ENCODE measurements around the gene TSPAN17.
"Not testable (repeated sequence)": the region's sequence is repeated elsewhere in the genome, so short reads cannot be mapped to it uniquely, and the experiment has no call there.

TSPAN17 gene

GRCh38 chr5:176682016-176682531 is 34.8 kb downstream of the TSPAN17 start:
- no peak for DNase-seq

- DNase-seq, result no peak
Measured at GRCh38 chr5:176685010-176685409, 37.7 kb downstream of the TSPAN17 start.

- DNase-seq, result no peak
Measured at GRCh38 chr5:176687247-176687646, 40.0 kb downstream of the TSPAN17 start.

GRCh38 chr5:176687881-176688280 is 40.6 kb downstream of the TSPAN17 start:
- DNase-seq, result no peak

- DNase-seq, result no peak
Measured at GRCh38 chr5:176690911-176691310, 43.6 kb downstream of the TSPAN17 start.

GRCh38 chr5:176691524-176691923 is 44.2 kb downstream of the TSPAN17 start:
- DNase-seq, result no peak

GRCh38 chr5:176692326-176692725 is 45.0 kb downstream of the TSPAN17 start:
- DNase-seq, result no peak

GRCh38 chr5:176692839-176693476 is 45.7 kb downstream of the TSPAN17 start:
- no peak for DNase-seq

GRCh38 chr5:176693477-176693851 is 46.2 kb downstream of the TSPAN17 start:
- no peak for DNase-seq

GRCh38 chr5:176694146-176694545 is 46.9 kb downstream of the TSPAN17 start:
- DNase-seq, result no peak

- no peak for DNase-seq
Measured at GRCh38 chr5:176694631-176695030, 47.3 kb downstream of the TSPAN17 start.

- no peak for DNase-seq
Measured at GRCh38 chr5:176695073-176695472, 47.8 kb downstream of the TSPAN17 start.

GRCh38 chr5:176697267-176697933 is 50.1 kb downstream of the TSPAN17 start:
- no peak for DNase-seq

GRCh38 chr5:176697934-176698538 is 50.8 kb downstream of the TSPAN17 start:
- no peak for DNase-seq

GRCh38 chr5:176699446-176699845 is 52.2 kb downstream of the TSPAN17 start:
- not testable (repeated sequence) for DNase-seq

- DNase-seq, result no peak
Measured at GRCh38 chr5:176700239-176700847, 53.1 kb downstream of the TSPAN17 start.

- DNase-seq, result no peak
Measured at GRCh38 chr5:176702671-176703641, 55.7 kb downstream of the TSPAN17 start.

GRCh38 chr5:176703857-176704256 is 56.6 kb downstream of the TSPAN17 start:
- DNase-seq, result no peak

GRCh38 chr5:176704355-176704754 is 57.1 kb downstream of the TSPAN17 start:
- DNase-seq, result no peak

- no peak for DNase-seq
Measured at GRCh38 chr5:176704817-176705216, 57.5 kb downstream of the TSPAN17 start.
